Measurements from ENCODE around the gene SLC35F1.
"Not testable (repeated sequence)": the region's sequence is repeated elsewhere in the genome, so short reads cannot be mapped to it uniquely, and the experiment has no call there.

The SLC35F1 gene

GRCh38 chr6:117928833-117929232 is 21.8 kb downstream of the SLC35F1 start:
- no peak for DNase-seq

- no peak for DNase-seq
Observed at GRCh38 chr6:117929501-117929900, 22.4 kb downstream of the SLC35F1 start.

- no peak for DNase-seq
Observed at GRCh38 chr6:117930645-117931044, 23.6 kb downstream of the SLC35F1 start.

GRCh38 chr6:117932001-117932400 is 24.9 kb downstream of the SLC35F1 start:
- no peak for DNase-seq

GRCh38 chr6:117932676-117933075 is 25.6 kb downstream of the SLC35F1 start:
- no peak for DNase-seq

GRCh38 chr6:117933471-117933870 is 26.4 kb downstream of the SLC35F1 start:
- no peak for DNase-seq

GRCh38 chr6:117938311-117938995 is 31.4 kb downstream of the SLC35F1 start:
- DNase-seq: no peak

GRCh38 chr6:117947234-117947633 is 40.2 kb downstream of the SLC35F1 start:
- no peak for DNase-seq

GRCh38 chr6:117951783-117952182 is 44.7 kb downstream of the SLC35F1 start:
- no peak for DNase-seq

GRCh38 chr6:117955684-117956256 is 48.7 kb downstream of the SLC35F1 start:
- no peak for DNase-seq

GRCh38 chr6:117956386-117956785 is 49.3 kb downstream of the SLC35F1 start:
- DNase-seq: no peak

- DNase-seq: no peak
Observed at GRCh38 chr6:117958536-117958935, 51.5 kb downstream of the SLC35F1 start.

- DNase-seq: no peak
Observed at GRCh38 chr6:117960877-117961276, 53.8 kb downstream of the SLC35F1 start.

GRCh38 chr6:117961301-117961700 is 54.2 kb downstream of the SLC35F1 start:
- no peak for DNase-seq

- not testable (repeated sequence) for DNase-seq
Observed at GRCh38 chr6:117965763-117966162, 58.7 kb downstream of the SLC35F1 start.

- DNase-seq: no peak
Observed at GRCh38 chr6:117971637-117972036, 64.6 kb downstream of the SLC35F1 start.

- no peak for DNase-seq
Observed at GRCh38 chr6:117974914-117975627, 68.0 kb downstream of the SLC35F1 start.

GRCh38 chr6:117976030-117976651 is 69.1 kb downstream of the SLC35F1 start:
- DNase-seq: no peak

- no peak for DNase-seq
Observed at GRCh38 chr6:117985916-117986315, 78.9 kb downstream of the SLC35F1 start.

- no peak for DNase-seq
Observed at GRCh38 chr6:117986396-117986795, 79.3 kb downstream of the SLC35F1 start.

GRCh38 chr6:117989086-117989485 is 82.0 kb downstream of the SLC35F1 start:
- no peak for DNase-seq

GRCh38 chr6:117990151-117990550 is 83.1 kb downstream of the SLC35F1 start:
- DNase-seq: no peak

- no peak for DNase-seq
Observed at GRCh38 chr6:117992856-117993255, 85.8 kb downstream of the SLC35F1 start.

- DNase-seq: no peak
Observed at GRCh38 chr6:118012944-118013343, 105.9 kb downstream of the SLC35F1 start.

Measured in stimulated activated CD4-positive, alpha-beta T cell treated with anti-CD3 and anti-CD28 coated beads, Interleukin-4, amount 100 ng/mL, for 4 hours (primary cell).